IMR-90 (cell line): ENCODE results near the gene SNTG2. TPM values are rescaled to one million over a fixed set of nuclear protein-coding genes. Genes with fewer than 3 reads are reported as not detected.

Source experiments
- ATAC-seq: fragments of 200-7000 bp; cut with Tn5 transposase; 2 replicates; pipeline ENCODE4 v1.9.1; 2020; ENCODE audit warnings: low read depth, mild to moderate bottlenecking, moderate library complexity
- BruUV-seq: library from RNA; stranded (reverse); fragments of 400-500 nt; replicated peaks from 2 replicates; lab custom pipeline; 2021; lab: Mats Ljungman, UMichigan
- CTCF ChIA-PET: fragments of 300-600 bp; formaldehyde crosslinking; extraction: SDS; loops from one replicate; lab custom pipeline; 2021; ENCODE audit warnings: antibody characterized with exemption; lab: Yijun Ruan, JAX
- POLR2A ChIA-PET: fragments of 300-600 bp; sonication (Branson Sonifier 250); formaldehyde crosslinking; loops from one replicate; lab custom pipeline; 2022; ENCODE audit warnings: antibody characterized with exemption; ENCODE audit not compliant: unreplicated experiment; lab: Charles Lee
- DNase-seq: peaks from one replicate; pipeline ENCODE4 v3.0.0; 2013
- H2AFZ ChIP-seq: replicated peaks from 2 replicates; pipeline ENCODE3; 2013; ENCODE audit warnings: low read length, mild to moderate bottlenecking; ENCODE audit not compliant: poor library complexity
- H2AK5ac ChIP-seq: 2 replicates; pipeline ENCODE4 v1.6.1; 2013; ENCODE audit warnings: low read depth, low read length, inconsistent platforms
- H2AK9ac ChIP-seq: replicated peaks from 2 replicates; pipeline ENCODE3; 2013; ENCODE audit warnings: mild to moderate bottlenecking, low read depth, low read length, moderate library complexity; ENCODE audit not compliant: poor library complexity
- H2BK120ac ChIP-seq: 2 replicates; pipeline ENCODE4 v1.6.1; 2013; ENCODE audit warnings: low read depth, low read length, inconsistent platforms
- H2BK15ac ChIP-seq: 3 replicates; pipeline ENCODE4 v1.6.1; 2013; ENCODE audit warnings: low read depth, low read length, inconsistent platforms
- H2BK20ac ChIP-seq: 2 replicates; pipeline ENCODE4 v1.6.1; 2013; ENCODE audit warnings: low read depth, mild to moderate bottlenecking, inconsistent platforms, low read length, moderate library complexity
- H2BK5ac ChIP-seq: 2 replicates; pipeline ENCODE4 v1.6.1; 2013; ENCODE audit warnings: mild to moderate bottlenecking, low read depth, low read length, inconsistent platforms; ENCODE audit not compliant: poor library complexity, severe bottlenecking
- H3K14ac ChIP-seq: replicated peaks from 2 replicates; pipeline ENCODE4 v1.6.1; 2013; ENCODE audit warnings: low read depth, low read length, inconsistent platforms
- H3K18ac ChIP-seq: 2 replicates; pipeline ENCODE4 v1.6.1; 2013; ENCODE audit warnings: low read depth, low read length, control low read depth
- H3K23ac ChIP-seq: 2 replicates; pipeline ENCODE4 v1.6.1; 2013; ENCODE audit warnings: low read depth, low read length, inconsistent platforms
- H3K27ac ChIP-seq: 2 replicates; pipeline ENCODE4 v1.5.1; 2013; ENCODE audit warnings: mild to moderate bottlenecking, control low read depth, low read length; ENCODE audit not compliant: insufficient read depth
- H3K27me3 ChIP-seq: 2 replicates; pipeline ENCODE4 v1.6.1; 2013; ENCODE audit warnings: low read length; ENCODE audit not compliant: control insufficient read depth, insufficient read depth
- H3K36me3 ChIP-seq: 2 replicates; pipeline ENCODE4 v1.6.1; 2013; ENCODE audit warnings: low read length, mixed read lengths; ENCODE audit not compliant: control insufficient read depth, insufficient read depth
- H3K4ac ChIP-seq: 2 replicates; pipeline ENCODE4 v1.6.1; 2013; ENCODE audit warnings: low read depth, low read length, inconsistent platforms
- H3K4me1 ChIP-seq: 2 replicates; pipeline ENCODE4 v1.6.1; 2013; ENCODE audit warnings: low read length, mixed read lengths; ENCODE audit not compliant: control insufficient read depth, insufficient read depth
- H3K4me2 ChIP-seq: 2 replicates; pipeline ENCODE4 v1.6.1; 2013; ENCODE audit warnings: low read depth, mild to moderate bottlenecking, control low read depth, low read length, moderate library complexity
- H3K4me3 ChIP-seq: 2 replicates; pipeline ENCODE4 v1.5.1; 2013; ENCODE audit warnings: low read depth, mild to moderate bottlenecking, control low read depth, low read length, moderate library complexity; ENCODE audit not compliant: insufficient read depth
- H3K56ac ChIP-seq: 2 replicates; pipeline ENCODE4 v1.6.1; 2013; ENCODE audit warnings: low read length, inconsistent platforms; ENCODE audit not compliant: insufficient read depth; ENCODE audit errors: extremely low read depth
- H3K79me1 ChIP-seq, 2 experiments: 2 replicates each; pipeline ENCODE4 v1.6.1; 2013; ENCODE audit warnings: low read length in 2 of 2, inconsistent platforms in 1 of 2, low read depth in 1 of 2
- H3K9ac ChIP-seq: 2 replicates; pipeline ENCODE4 v1.6.1; 2013; ENCODE audit warnings: low read depth, low read length, control low read depth
- H3K9me1 ChIP-seq: 2 replicates; pipeline ENCODE4 v1.6.1; 2013; ENCODE audit warnings: low read length, inconsistent platforms; ENCODE audit not compliant: insufficient read depth
- H3K9me3 ChIP-seq: 2 replicates; pipeline ENCODE4 v1.6.1; 2013; ENCODE audit warnings: low read length; ENCODE audit not compliant: control insufficient read depth, insufficient read depth
- H4K20me1 ChIP-seq: 2 replicates; pipeline ENCODE4 v1.6.1; 2013; ENCODE audit warnings: low read length, inconsistent platforms; ENCODE audit not compliant: insufficient read depth
- H4K5ac ChIP-seq: 2 replicates; pipeline ENCODE4 v1.6.1; 2013; ENCODE audit warnings: mild to moderate bottlenecking, low read depth, low read length, control low read depth
- H4K8ac ChIP-seq, 2 experiments: 2 replicates each; pipeline ENCODE4 v1.6.1; 2013; ENCODE audit warnings: low read depth in 2 of 2, low read length in 2 of 2, control low read depth in 1 of 2, inconsistent platforms in 1 of 2
- H4K91ac ChIP-seq: 2 replicates; pipeline ENCODE4 v1.6.1; 2013; ENCODE audit warnings: low read depth, low read length, inconsistent platforms; ENCODE audit not compliant: insufficient read depth
- MAFK ChIP-seq: IDR thresholded peaks from 2 replicates; pipeline ENCODE4 v1.6.1; 2012; ENCODE audit warnings: low read depth, low read length, improper control_type of control experiment
- RFX5 ChIP-seq: IDR thresholded peaks from 2 replicates; pipeline ENCODE4 v1.8.0; 2012; ENCODE audit warnings: low read depth, mild to moderate bottlenecking, low read length, moderate library complexity
- WGBS, 2 experiments: methylation state at CpG; one replicate each; pipeline versions ENCODE4 v1.1.5 to v1.1.7; 2013; ENCODE audit warnings: missing lambda C conversion rate in 2 of 2; ENCODE audit not compliant: insufficient read length in 1 of 2; ENCODE audit errors: extremely low coverage in 2 of 2; 5-methylcytosine and 5-hydroxymethylcytosine counted together
- dilution Hi-C: fragments of 300-500 bp; cut with HindIII; formaldehyde crosslinking; loops from one replicate; pipeline ENCODE4 v1.14.3; 2018; ENCODE audit warnings: low sequenced_read_pairs; ENCODE audit not compliant: unreplicated experiment
- in situ Hi-C: fragments of 300-500 bp; cut with MboI; formaldehyde crosslinking; loops from 3 replicates; pipeline ENCODE4 v1.14.3; 2019; ENCODE audit warnings: low sequenced_read_pairs, inconsistent platforms, mixed read lengths
- intact Hi-C: fragments of 100-400 bp; cut with micrococcal nuclease; formaldehyde crosslinking; loops from 2 replicates; pipeline ENCODE4 v1.10.0; 2022
- polyA plus RNA-seq, 3 experiments: library from polyadenylated mRNA; depleted of rRNA; stranded (reverse); fragments of >200 nt; gene quantifications; 2 replicates each; pipeline ENCODE4 v1.2.3, GENCODE V29; 2012; ENCODE audit warnings: low replicate concordance in 1 of 3
- total RNA-seq: library from RNA; depleted of rRNA; stranded (reverse); fragments of >200 nt; gene quantifications from 2 replicates; pipeline ENCODE4 v1.2.3, GENCODE V29; 2012
- TF ChIP-seq, protein P1 (sequence below): fragments of 150-350 bp; IDR thresholded peaks from 2 replicates; pipeline ENCODE4 v1.6.1; 2016; ENCODE audit warnings: low read depth, mild to moderate bottlenecking, low read length, moderate library complexity, borderline replicate concordance
- TF ChIP-seq, protein P2 (sequence below): fragments of 150-350 bp; IDR thresholded peaks from 2 replicates; pipeline ENCODE4 v1.6.1; 2017; ENCODE audit warnings: mild to moderate bottlenecking, antibody characterized with exemption, low read length, low read depth

The SNTG2 gene
- total and polyA plus RNA-seq, 2 of the 4 experiments (the other 2 are of a cell fraction): under 0.01 to 0.17 TPM

DNA sequence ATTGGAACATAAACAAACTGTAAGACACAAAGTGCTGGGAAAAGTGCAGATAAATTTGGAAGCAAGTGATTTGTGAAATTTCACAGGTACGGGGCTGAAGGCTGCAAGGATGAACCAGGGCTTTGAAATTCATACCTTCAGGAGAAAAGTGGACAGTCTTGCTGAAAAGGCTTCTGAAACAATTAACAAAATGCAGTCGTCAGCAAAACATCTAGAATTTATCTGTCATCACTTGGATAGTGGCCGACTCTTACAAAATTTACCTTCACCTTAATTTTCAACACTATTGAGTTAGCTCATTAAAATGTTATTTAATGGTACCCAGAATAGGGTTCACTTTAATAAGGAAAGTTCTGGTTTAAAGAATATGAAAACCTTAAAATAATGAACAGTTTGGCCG lies 138.3 kb downstream of the SNTG2 start:
- DNase-seq (no peak), ATAC-seq (no peak)
- TF ChIP-seq RFX5 (no peak), MAFK (peak; percentile 89)
- TF ChIP-seq, protein P1, sequence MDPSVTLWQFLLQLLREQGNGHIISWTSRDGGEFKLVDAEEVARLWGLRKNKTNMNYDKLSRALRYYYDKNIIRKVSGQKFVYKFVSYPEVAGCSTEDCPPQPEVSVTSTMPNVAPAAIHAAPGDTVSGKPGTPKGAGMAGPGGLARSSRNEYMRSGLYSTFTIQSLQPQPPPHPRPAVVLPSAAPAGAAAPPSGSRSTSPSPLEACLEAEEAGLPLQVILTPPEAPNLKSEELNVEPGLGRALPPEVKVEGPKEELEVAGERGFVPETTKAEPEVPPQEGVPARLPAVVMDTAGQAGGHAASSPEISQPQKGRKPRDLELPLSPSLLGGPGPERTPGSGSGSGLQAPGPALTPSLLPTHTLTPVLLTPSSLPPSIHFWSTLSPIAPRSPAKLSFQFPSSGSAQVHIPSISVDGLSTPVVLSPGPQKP: no peak
- TF ChIP-seq, protein P2, sequence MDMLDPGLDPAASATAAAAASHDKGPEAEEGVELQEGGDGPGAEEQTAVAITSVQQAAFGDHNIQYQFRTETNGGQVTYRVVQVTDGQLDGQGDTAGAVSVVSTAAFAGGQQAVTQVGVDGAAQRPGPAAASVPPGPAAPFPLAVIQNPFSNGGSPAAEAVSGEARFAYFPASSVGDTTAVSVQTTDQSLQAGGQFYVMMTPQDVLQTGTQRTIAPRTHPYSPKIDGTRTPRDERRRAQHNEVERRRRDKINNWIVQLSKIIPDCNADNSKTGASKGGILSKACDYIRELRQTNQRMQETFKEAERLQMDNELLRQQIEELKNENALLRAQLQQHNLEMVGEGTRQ: no peak
- no peaks in the 10 kb centered on the region for H3K36me3 ChIP-seq
- H3K4me3 ChIP-seq: no peak overlapping the region
- H2BK20ac ChIP-seq: no peak overlapping the region
- no peak overlapping the region for H3K14ac ChIP-seq
- H3K18ac ChIP-seq: no peak overlapping the region
- no peak overlapping the region for H2AK9ac ChIP-seq
- intact Hi-C loops (no loop called here), in situ Hi-C loops (no loop called here), dilution Hi-C loops (no loop called here)
- H3K4ac ChIP-seq: no peak overlapping the region
- H2AK5ac ChIP-seq: no peak overlapping the region
- H2BK15ac ChIP-seq: no peak overlapping the region
- no peak overlapping the region for H3K56ac ChIP-seq
- no peak overlapping the region for H4K8ac ChIP-seq
- no peak overlapping the region for H2AFZ ChIP-seq
- no peak overlapping the region for H3K23ac ChIP-seq
- BruUV-seq: no TSS peak
- ChIA-PET POLR2A (no interaction called here), CTCF (no interaction called here)
- no peaks in the 10 kb centered on the region for H3K9me1 ChIP-seq
- no peak overlapping the region for H3K4me2 ChIP-seq
- no peaks in the 10 kb centered on the region for H3K9me3 ChIP-seq
- H4K91ac ChIP-seq: no peak overlapping the region
- no peak overlapping the region for H2BK5ac ChIP-seq
- no CpG with 5 or more reads among the region's 4 CpGs for WGBS, 2 experiments
- H2BK120ac ChIP-seq: no peak overlapping the region
- H4K20me1 ChIP-seq: no peaks in the 10 kb centered on the region
- H3K4me1 ChIP-seq: no peaks in the 10 kb centered on the region
- H4K5ac ChIP-seq: no peak overlapping the region
- no peaks in the 10 kb centered on the region; the same call in 1 of the 2 replicates for H3K27me3 ChIP-seq
- no peak overlapping the region for H3K9ac ChIP-seq
- no peak overlapping the region for H3K27ac ChIP-seq
- H3K79me1 ChIP-seq: no peaks in the 10 kb centered on the region
